HG02588 (cell line): ENCODE measurements around the gene PGBD5.

Experiments used
- ATAC-seq: cut with Tn5 transposase; IDR thresholded peaks from one replicate; pipeline ENCODE4 v1.9.1; 2021; ENCODE audit warnings: mild to moderate bottlenecking, moderate library complexity; ENCODE audit not compliant: unreplicated experiment

The PGBD5 gene

DNA sequence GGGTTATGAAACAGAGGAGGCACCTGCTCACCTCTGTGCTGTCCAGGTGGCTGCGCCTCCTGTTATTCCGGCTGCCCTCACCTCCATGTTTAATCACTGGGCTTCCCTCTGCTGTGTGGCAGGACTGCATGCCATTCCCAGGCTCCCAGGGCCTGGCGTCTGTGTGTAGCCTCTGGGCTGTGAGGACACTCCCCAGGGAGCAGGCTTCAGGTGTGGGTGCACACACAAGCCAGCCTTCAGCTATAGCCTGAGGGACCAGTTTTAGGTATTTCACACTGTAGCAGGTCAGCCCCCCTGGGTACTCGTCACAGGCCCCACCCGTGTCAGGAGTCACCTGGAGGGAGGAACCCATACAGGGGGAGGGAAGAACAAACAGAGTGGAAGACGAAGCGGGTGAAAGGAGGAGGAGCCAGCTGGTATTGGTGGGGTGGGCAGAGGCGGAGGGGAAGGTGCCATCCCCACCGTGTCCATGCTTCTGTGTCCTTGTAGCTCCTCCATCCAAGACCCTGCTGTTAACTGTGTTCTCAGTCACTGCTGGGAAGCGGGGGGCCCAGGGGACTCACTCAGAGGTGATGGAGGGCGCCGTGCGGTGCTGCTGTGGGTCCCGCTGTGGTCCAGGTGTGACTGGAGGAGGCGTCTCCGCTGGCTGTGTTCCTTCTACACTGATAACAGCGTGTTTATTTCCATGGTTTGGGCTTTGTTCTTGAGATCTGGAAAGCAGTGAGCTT, 158.6 kb downstream of the PGBD5 start:
- no peak for ATAC-seq

DNA sequence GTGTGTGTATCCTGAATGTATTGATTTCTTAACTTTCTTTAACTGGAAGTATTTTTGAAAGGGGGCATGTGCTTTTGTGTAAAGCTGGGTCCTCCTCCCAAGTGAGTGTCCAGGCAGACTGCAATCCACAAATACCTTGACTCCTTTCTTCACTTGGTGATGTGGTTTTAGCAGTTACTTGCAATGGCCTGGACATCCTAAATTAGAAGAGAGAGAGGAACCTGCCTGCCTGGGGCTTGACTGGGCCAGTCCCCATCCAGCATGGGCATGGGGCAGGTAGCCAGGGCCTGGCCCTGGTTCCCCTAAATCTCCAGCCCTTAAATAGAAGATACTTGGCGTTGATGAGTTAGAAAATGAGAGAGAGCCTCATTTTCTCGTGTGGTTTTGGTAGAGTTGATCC, 159.7 kb downstream of the PGBD5 start:
- no peak for ATAC-seq

DNA sequence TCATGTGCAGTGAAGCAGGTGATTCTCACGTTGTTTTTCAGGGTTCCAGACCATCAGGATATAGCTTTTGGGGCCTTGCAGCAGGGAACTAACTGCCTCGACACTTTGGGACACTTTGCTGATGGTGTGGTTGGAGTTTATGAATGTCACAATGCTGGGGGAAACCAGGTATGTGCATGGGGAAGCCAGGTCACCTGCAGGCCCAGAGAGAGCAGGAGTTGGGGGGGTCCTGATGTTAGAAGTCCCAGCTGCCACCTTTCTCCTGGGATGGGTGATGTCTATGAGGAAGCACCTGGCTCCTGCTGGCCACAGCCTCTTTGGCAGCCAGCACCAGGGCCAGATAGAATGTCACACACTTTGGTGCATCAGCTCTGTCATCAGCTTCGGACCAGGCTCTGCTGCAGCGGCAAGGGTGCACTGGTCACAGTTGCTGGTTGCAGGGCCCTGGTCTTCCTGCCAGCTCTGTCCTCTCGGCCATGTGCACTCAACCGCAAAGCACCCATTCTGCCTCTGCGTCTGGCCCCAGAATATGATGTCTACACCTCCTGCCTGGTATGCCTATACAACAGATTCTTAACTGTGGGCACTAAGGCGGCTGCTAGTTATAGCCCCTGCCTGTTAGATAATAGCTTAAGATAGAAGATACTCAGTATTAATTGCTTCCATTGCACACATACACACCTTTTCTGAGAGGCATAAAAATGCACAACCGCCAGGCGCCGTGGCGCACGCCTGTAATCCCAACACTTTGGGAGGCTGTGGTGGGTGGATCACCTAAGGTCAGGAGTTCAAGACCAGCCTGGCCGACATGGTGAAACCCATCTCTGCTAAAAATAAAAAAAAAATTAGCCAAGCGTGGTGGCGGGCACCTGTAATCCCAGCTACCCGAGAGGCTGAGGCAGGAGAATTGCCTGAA, 160.7 kb downstream of the PGBD5 start:
- ATAC-seq = no peak
